NCI-H146 (cell line): Measurements from ENCODE around the gene TTC1.
"Not testable (repeated sequence)": the region's sequence is repeated elsewhere in the genome, so short reads cannot be mapped to it uniquely, and the experiment has no call there.

Experiments used
- DNase-seq: peaks from one replicate; lab custom pipeline; 2025; lab: John Stamatoyannopoulos, UW

TTC1 gene

GRCh38 chr5:159995907-159996306, 13.0 kb upstream of the TTC1 start:
- DNase-seq, result no peak

DNA sequence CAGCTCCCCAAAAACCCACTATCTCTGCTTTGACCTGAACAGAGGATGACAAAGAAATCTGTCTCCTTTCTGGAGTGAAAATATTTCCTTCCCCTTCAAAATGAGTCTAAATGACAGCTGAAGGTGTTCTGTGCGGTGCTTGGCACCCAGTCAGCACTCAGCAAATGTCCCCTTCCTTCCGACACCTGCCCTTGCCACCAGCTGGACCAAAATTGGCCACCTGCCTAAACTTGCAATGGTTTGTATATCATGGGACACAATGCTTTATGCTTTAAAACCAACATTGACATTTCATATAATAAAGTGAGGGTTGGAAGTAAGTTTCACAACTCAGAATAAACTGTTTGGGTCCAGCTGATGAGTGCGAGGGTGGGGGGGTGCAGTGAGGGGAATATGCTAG, 7.5 kb upstream of the TTC1 start:
- peak; percentile 18 for DNase-seq

DNA sequence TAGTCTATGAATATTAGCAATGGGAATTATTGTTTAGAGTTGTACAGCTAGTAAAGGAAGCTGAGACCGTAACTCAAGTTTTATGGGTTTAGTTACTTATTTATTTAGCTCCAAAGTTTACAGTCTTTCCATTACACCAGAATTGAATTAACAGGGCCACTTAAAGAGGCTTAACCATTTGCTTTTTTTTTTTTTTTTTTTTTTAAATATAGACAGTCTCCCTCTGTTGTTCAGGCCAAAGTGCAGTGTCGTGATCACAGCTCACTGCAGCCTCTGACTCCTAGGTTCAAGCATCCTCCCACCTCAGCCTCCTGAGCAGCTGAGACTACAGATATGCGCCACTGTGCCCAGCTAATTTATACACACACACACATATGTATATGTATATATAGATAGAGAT, 1.4 kb upstream of the TTC1 start:
- no peak for DNase-seq

GRCh38 chr5:160008529-160008876, 436 bp upstream of the TTC1 start:
- DNase-seq, result not testable (repeated sequence)

DNA sequence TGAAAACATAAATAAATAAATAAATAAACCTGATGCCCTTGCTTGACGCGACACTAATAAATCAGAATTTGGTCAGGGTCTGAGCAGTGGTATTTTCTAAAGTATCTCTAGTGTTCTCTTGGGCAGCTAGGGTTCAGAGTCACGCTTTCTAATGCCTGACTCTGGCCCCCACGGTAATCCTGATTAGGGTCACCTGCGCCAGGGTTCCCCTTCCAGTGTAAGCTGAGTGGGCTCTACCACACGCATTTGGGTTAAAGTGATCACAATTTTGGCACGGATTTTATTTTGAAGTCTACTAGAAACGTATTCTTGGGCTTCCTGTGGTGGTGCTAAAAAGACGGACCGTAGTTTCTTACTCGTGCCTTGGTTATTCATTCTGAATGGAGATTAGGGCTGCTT, 651 bp downstream of the TTC1 start:
- no peak for DNase-seq

DNA sequence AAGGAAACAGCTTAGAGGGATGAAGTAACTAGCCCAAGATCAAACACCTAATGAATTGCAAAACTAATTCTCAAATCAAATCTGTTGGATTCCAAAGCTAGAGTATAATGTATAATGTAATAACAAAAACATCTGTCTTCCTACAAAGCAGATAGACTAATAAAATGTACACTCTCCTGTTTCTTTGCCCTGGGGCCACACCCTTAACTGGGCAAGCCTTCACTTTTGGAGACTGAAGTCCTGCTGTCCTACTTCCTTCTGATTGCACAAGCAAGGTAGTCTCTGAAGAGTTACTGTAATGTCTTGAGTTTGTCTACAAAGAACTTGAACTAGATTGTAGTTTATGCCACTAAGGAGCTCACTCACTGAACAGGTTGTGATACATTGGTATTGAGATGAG, 2.5 kb downstream of the TTC1 start:
- DNase-seq, result no peak

DNA sequence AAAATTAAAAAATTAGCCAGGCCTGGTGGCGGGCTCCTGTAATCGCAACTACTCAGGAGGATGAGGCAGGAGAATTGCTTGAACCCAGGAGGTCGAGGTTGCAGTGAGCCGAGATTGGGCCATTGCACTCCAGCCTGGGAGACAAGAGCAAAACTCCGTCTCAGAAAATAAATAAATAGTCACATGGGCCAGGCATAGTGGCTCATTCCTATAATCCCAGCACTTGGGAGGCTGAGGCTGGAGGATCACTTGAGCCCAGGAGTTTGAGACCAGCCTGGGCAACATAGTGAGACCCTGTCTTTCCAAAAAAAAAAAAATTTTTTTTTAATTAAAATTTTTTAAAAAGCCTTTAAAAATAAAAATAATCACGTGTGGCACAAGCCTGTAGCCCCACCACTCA, 5.3 kb downstream of the TTC1 start:
- not testable (repeated sequence) for DNase-seq

DNA sequence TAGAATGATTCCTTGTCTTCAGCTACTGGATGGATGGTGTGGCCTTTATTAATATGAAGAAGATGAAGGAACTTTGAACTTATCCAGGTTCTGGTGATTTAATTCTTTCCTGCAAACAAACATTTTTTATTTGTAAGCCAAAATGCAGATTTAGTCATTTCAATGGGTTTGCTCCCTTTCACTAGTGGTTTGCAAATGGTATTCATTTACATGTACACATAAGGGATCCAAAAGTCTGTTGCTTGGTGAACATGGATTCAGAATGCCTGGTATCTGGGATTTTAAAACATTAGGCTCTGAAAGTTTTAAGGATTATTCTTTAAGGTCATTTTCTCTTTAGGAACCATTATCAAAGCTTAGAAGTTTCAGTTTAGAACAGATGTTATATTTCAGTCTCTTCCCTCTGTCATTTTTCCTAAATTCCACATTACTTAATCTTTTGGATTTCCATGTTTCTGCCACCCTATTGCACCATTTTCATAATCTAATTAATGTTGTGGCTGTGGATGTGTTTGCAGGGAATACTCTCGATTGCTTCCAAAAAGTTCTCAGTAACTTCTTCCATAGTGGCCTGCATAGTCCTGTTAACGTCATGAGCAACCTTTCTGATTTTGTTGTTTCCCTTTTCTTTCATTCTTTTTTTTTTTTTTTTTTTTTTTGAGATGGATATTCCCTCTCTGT, 10.1 kb downstream of the TTC1 start:
- no peak for DNase-seq

DNA sequence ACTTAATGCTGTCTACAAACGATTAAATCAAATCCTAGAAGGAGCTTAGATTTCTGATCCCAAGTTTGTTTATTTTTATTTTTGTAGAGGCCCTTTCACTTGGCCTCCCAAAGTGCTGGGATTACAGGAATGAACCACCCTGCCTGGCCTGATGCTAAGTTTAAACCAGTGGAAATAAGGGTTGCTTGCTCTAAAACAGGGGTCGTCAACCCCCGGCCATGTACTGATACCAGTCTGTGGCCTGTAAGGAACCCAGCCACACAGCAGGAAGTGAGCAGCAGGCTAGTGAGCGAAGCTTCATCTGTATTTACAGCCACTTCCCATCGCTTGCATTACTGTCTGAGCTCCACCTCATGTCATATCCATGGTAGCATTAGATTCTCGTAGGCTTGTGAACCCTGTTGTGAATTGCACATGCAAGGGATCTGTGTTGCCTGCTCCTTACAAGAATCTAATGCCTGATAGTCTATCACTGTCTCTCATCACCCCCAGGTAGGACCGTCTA, 11.4 kb downstream of the TTC1 start:
- no peak for DNase-seq

GRCh38 chr5:160020964-160021363, 12.0 kb downstream of the TTC1 start:
- no peak for DNase-seq

GRCh38 chr5:160021831-160022446, 13.0 kb downstream of the TTC1 start:
- peak; percentile 50 for DNase-seq

DNA sequence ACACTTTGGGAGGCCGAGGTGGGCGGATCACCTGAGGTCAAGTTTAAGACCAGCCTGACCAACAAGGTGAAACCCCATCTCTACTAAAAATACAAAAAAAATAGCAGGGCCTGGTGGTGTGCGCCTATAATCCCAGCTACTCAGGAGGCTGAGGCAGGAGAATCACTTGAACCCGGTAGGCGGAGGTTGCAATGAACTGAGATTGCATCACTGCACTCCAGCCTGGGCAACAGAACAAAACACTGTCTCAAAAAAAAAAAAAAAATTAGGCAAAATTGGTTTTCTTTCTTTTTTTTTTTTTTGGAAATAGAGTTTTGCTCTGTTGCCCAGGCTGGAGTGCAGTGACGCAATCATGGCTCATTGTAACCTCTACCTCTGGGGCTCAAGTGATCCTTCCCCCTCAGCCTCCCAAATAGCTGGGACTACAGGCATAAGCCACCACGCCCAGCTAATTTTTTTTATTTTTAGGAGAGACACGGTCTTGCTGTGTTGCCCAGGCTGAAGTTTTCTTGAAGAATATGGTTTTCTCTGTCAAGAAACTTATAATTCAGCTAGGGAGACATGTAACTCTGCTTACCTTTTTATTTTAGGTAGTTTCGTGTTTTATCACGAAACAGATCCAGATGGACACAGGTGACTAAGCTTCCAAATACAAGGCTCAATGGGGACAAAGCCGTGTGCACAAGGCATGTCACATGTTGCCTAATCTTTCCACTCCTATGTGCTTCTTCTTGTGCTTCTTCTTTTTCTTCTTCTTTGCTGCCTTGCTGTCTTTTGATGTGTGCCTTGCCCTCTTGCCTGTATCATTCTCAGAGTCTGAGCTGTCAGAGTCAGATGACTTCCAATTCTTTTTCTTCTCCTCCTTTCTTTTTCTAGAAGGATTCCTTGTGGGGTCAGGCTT, 14.3 kb downstream of the TTC1 start:
- no peak for DNase-seq

- no peak for DNase-seq
These were observed 15.1 kb downstream of the TTC1 start for GRCh38 chr5:160023908-160024630.

GRCh38 chr5:160029004-160029403, 20.1 kb downstream of the TTC1 start:
- no peak for DNase-seq

GRCh38 chr5:160029540-160030139, 20.7 kb downstream of the TTC1 start:
- DNase-seq, result no peak

DNA sequence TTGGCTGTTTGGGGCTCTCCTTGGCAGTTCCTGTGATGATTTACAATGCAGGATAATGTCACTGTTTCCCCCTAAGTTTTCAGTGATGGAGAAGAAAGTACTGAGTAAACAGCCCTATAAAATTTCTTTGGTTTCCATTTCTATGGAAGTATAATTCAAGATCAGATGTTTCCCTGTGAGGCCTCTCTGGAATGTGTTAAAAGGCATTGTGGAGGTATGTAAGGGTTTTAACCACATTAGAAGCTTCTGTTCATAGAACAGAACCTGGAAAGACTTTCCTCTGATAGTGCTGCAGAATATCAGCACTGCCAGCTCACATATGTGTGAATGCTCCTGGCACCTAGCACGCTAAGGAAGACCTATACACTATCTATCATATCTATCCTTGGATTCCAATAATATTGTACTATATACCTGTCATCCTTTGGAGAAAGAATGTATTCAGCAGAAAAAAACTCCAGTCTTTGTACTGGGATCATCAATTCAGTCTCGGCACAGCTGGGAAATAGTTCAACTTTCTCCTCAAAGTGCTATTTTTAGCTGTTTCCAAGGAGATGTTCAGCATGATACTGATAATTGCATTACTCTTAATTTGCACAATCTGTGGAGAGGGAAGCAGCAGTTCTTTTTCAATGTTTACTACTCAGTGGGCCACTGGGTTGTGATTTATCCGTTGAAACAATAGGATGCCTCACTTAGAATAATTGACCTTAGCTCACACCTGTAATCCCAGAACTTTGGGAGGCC, 21.9 kb downstream of the TTC1 start:
- DNase-seq, result peak; percentile 49

DNA sequence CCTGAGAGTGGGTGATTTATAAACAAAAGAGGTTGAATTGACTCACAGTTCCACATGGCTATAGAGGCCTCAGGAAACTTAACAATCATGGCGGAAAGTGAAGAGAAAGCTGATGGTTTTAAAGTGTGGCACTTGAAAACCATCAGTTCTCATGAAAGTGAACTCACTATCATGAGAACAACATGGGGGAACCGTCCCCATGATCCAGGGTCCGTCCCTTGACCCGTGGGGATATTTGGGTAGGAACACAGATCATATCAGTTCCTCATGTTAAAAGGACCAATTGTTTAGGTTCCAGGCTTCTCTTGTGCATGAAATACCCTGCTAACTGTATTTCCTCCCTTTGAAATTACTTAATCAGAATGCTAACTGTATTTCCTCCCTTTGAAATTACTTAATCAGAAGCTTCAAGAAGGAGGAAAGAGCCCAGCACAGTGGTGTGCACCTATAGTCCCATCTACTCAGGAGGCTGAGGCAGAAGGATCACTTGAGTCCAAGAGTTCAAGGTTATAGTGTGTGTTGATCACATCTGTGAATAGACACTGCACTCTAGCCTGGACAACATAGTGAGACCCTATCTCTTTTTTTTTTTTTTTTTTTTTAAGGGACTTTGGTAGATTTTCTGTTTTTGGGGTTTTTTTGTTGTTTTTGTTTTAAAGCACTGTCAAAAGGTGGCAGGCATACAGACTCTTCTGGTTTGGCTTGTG, 24.8 kb downstream of the TTC1 start:
- DNase-seq, result no peak

- DNase-seq, result no peak
These were observed 27.3 kb downstream of the TTC1 start for GRCh38 chr5:160036243-160036642.

DNA sequence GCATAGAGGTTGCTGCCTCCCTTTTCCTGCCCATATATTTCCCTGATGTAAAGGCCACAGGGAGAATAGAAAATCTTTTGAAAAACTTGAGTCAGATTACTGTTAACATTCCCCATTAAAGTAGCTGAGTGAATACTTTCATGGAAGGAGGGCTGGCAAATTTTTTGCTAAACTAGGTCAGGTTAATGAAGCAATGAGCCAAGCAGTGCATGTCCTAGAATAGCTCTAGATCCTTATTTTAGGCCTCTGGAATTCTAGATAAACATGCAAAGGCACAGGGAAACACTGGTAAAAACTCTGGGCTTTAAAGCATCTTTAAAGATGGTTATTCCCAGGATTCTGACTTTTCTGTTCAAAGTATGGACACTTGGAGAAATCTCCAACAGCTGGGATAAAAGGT, 27.9 kb downstream of the TTC1 start:
- no peak for DNase-seq

DNA sequence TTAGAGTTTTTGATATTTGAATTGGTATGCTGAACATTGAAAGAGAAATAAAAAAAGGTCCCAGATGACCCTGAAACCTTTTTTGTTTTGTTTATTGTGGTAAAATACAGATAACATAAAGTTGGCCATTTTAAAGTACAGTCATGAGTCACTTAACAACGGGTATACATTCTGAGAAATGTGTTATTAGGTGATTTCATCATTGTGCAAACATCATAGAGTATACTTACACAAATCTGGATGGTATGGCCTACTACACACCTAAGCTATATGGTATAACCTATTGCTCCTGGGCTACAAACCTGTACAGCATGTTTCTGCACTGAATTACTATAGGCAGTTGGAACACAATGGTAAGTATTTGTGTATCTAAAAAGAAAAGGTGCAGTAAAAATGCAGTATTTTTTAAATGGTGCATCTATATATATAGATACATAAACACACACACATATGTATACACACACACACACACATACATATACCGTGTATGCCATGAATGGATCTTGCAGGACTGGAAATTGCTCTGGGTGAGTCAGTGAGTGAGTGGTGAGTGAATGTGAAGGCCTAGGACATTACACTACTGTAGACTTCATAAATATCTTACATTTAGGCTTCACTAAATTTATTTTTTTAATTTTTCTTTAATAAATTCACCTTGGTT, 31.0 kb downstream of the TTC1 start:
- DNase-seq, result no peak
